Ammon's horn (tissue), 1 donor: ENCODE results near the gene EXOC1.
"Not testable (repeated sequence)": the region's sequence is repeated elsewhere in the genome, so short reads cannot be mapped to it uniquely, and the experiment has no call there.

Experiments used
- DNase-seq: peaks from one replicate; pipeline ENCODE4 v3.0.0-alpha.2; 2016; ENCODE audit warnings: low spot score

EXOC1 gene, protein sequence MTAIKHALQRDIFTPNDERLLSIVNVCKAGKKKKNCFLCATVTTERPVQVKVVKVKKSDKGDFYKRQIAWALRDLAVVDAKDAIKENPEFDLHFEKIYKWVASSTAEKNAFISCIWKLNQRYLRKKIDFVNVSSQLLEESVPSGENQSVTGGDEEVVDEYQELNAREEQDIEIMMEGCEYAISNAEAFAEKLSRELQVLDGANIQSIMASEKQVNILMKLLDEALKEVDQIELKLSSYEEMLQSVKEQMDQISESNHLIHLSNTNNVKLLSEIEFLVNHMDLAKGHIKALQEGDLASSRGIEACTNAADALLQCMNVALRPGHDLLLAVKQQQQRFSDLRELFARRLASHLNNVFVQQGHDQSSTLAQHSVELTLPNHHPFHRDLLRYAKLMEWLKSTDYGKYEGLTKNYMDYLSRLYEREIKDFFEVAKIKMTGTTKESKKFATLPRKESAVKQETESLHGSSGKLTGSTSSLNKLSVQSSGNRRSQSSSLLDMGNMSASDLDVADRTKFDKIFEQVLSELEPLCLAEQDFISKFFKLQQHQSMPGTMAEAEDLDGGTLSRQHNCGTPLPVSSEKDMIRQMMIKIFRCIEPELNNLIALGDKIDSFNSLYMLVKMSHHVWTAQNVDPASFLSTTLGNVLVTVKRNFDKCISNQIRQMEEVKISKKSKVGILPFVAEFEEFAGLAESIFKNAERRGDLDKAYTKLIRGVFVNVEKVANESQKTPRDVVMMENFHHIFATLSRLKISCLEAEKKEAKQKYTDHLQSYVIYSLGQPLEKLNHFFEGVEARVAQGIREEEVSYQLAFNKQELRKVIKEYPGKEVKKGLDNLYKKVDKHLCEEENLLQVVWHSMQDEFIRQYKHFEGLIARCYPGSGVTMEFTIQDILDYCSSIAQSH

DNA sequence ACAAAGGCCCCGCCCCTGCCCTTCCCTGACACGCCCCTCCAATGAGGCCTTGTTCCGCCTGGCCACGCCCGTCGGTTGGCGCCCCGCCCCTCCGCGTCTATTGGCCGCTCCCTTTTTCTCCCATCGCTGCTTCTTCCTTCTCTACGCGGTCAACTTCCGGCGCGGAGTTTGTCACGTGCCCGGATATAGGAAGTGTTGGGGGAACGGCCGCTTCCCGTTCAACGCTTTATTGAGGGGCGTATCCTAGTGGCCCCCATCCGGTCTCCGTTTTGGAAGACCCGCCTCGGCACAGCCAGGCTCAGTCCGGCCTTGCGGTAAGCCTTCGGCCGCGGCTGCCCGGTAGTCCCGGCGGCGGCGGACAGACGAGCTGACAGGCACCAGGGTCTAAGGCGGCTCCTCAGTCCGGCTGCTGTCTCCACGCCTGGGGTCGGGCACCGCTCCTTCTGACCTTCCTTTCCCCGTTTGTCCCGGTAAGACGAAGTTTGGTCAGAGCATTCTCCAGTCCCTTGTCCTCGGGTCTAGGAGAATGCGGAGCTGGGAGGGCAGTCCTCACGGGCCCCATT, at the start of gene EXOC1:
Gene EXOC1, plus strand, starts transcription at position 165 of the 563 bp plus-strand sequence. CDS start 4,676 bp downstream, outside the sequence.
- peak; percentile 99 for DNase-seq

DNA sequence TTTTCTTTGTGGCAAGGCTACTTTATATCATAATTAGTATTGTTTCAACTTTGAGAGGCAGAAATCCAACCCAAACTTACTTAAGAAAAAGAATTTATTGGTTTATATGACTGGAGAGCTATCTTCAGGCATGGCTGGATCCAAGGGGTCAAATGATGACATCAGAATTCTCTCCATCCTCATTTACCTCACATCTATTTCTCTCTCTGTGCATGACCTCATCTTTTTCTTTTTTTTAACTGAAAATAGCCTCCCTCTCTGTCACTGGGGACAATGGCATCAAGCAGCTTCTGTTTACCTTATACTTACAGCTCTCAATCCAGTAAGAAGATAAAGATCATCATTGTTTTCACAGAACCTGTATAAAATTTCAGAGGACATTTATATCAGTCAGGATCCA, 45.9 kb upstream of the EXOC1 start:
- DNase-seq, result no peak

DNA sequence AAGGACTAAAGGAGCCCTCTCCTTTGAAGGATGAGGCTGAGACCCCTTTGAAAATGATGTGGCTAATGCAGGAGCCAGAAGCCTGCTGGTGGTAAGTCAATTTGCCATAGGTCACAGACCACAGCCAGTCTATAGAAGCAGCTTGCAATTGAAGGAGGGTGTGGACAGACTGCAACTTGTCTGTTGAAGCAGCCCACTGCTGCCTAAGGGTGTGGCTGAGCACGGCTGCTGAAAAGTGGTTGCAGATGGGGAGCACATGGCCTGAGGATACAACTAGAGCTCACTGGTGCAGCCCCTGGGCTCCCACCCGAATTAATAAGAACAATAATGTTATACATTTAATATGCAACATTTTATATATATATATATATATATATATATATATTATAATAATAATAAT, 45.3 kb upstream of the EXOC1 start:
- DNase-seq, result no peak

DNA sequence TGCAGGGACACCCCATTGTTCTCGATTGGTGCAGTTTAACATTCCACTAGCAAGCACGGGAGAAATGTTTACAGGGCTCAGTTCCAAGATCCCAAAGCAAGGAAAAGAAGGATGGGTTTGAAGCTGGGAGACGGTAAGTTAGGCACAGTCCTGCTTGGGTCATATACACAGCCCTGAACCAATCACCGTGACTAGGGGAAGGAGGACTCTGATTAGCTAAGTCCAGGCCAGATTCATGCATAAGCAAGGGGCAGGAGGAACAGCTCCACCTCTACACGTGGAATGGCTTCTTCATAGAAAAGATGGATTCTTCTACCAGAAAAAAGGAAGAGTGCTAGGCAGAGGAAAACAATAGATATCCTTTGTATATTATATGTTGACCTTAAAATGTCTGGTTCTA, 44.8 kb upstream of the EXOC1 start:
- no peak for DNase-seq

DNA sequence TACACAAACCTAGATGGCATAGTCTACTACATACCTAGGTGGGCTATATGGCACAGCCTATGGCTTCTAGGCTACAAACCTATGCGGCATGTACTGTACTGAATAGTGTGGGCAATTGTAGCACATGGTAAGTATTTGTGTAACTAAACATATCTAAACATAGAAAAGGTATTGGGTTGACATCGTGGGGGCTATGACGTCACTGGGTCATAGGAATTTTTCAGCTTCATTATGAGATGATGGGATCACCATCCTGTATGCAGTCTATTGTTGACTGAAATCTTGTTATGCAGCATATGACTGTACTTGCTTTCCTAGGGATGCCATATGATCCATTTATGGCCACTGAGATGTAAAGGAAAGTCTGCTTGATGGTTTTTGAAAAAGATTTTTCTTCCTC, 35.8 kb upstream of the EXOC1 start:
- DNase-seq, result no peak

DNA sequence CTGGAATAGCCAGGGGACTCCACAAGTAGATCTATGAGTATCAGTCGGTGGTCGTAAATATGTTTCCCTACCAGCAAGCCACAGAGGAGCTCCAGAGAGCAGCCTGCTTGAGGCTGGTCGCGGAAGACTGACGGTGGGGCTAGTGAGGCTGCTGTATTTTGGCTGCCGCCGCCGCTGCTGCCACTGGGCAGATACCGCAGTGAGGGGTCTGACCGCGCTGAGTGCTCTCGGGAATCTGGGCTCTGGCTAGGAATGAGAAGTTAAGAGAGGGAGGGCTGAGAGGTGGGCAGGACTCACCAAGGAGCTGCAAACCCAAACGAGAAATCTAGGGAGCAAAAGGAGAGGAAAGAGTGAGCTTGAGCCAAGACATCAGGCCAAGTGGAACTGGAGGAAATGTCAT, 33.8 kb upstream of the EXOC1 start, which contains the start of gene EXOC1L:
Gene EXOC1L, plus strand, starts transcription at position 157 of the 400 bp plus-strand sequence. Its CDS starts 237 bp downstream, at position 394.
- peak; percentile 11 for DNase-seq

DNA sequence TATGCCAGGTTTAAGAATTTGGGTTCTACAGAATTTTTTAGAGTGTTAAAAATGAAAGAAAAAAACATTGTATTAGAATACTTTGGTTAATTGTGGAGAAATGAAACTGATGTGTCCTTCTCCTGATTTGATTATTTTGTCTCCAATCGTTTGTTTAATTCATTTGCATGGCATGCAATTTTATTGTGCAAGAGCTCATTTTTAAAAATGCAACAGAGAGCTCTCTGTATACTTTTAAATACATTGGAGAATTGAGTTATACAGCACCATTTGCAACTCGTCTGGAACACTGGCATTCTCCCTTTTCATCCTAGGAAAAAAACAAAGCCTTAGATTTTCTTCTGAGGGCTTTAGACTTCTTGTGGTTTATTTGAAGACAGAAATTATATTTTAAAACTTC, 33.2 kb upstream of the EXOC1 start:
- DNase-seq, result no peak

DNA sequence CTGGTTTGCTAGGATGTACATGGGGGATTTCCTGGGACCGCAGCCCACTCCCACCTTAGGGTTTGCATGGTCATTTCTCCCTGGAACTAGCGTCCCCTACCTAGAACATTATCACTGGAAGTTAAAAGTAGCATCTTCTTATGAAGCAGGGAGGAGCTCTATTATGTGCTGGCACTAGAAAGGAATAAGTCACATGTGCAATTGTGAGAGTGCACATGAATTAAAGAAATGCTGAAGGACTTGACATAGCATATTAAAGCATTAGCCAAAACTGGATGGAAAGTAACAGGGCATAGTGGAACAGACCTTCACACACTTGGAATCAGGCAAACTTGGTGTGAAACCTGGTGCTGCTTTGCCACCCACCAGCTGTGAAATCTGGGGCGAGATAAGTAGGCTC, 31.1 kb upstream of the EXOC1 start:
- no peak for DNase-seq

DNA sequence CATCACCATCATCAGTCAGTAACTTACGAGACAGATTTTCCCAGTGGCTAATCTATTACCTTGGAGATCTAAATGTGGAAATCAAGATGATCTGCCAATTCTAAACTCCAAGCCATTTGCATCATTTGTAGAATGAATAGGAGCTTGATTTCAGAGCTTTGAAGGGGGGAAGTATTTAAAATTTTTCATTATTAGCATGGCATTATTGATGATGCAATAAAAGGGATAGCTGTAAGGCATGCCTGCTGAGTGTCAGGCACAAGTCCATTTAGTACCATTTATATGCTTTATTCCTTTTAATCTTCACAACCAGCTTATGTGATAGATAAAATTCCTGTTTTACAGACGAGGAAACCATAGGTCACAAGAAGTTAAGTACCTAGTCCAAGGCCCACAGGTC, 28.6 kb upstream of the EXOC1 start:
- DNase-seq, result no peak

DNA sequence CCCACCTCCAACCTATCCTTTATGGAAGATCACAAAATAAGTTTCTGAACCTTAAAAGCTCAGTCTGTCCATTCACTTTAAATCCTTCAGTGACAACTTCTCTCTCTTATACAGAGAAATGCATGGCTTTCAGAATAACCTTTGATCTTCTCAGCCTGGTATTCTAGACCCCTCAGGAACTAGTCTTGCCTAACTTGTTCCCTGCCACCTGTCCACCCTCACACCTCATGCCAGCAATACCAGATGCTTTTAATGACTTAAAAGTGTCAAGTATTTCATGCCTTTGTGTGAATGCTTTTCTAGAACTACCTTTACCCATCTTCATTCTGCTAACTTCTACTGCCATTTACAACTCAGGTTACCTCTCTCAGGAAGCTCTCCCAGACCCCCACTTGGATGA, 26.5 kb upstream of the EXOC1 start:
- no peak for DNase-seq

DNA sequence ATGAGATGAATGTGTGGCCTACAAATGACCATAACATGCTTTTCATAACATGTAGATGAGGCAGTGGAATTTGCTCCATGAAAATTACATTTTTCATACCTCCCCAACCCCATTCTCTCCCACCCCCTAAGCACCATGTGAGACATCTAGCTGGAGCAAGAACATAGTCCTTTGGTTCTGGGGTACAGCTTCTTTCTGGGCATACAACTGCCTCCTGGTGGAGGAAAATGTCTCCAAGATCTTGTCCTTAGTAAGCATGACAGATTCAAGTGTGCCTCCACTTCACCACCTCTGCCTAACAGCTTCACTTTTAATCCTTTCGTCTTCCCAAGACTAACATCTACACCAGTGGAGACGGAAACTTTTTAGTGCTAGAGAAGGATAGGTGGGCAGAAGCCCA, 25.9 kb upstream of the EXOC1 start:
- no peak for DNase-seq

DNA sequence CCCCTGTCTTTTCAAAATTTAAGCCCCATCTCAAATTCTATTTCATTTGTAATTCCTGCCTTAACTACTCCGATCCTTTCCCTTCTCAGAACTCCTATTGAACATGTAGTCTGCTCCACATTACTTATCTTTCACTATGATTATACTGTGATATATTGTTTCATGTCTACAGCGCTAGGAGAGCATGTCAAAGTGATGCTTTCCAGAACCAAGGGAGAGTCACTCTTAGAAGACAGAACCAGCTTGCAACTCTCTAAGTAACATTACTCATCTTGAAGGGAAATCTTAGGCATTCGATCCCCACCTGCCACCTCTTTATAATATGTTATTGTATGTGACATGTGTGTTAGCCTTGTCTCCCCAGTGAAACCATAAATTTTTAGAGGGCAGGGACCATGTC, 23.4 kb upstream of the EXOC1 start:
- DNase-seq, result no peak

DNA sequence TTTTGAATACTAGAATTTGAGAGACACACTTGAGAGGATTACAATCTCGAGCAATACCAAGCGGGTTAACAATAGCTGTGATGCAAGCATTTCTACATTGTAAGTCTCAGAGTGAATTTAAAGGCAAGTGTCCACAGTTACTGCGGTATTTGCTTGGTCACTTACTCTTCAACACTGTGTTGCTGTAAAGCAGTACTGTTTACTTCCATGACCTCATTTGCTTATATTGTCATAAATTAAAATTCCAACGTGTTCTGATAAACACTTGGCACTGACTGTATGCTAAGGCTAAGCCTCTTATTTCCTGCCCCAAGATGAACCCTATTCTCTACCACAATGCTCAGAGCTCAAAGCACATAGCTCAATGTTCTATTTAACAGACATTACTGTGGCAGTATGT, 22.7 kb upstream of the EXOC1 start:
- no peak for DNase-seq

DNA sequence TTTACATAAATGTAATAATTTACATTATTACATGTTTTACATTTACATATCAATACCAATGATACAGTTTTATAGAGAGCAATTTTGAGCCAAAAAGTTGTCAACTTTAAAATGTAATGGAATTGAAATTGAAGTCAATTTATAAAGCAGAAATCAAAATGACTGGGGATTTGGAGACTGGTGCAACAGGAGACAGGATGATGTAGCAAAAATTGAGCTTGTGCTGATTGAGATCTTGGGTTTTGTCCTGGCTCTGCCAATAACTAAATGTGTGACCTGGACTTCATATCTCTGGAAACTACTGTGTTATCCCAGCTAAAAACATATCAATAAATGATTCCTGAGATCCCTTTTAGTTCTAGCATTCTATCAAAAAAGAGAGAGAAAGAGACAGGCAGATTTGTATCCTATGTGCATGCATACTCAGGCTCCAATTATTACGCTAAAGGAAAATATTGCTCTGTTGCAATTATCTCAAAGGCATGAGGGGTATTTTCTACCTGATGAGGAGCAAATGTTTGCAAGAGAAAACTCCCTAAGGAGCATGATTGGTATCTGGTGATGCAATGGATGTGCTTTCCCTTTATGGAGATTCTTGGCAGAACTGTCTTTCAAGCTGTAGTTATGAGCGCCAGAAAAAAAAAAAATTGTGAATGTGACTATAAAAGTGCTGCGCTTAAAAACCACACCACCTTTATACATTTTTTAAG, 19.2 kb upstream of the EXOC1 start:
- DNase-seq, result no peak

DNA sequence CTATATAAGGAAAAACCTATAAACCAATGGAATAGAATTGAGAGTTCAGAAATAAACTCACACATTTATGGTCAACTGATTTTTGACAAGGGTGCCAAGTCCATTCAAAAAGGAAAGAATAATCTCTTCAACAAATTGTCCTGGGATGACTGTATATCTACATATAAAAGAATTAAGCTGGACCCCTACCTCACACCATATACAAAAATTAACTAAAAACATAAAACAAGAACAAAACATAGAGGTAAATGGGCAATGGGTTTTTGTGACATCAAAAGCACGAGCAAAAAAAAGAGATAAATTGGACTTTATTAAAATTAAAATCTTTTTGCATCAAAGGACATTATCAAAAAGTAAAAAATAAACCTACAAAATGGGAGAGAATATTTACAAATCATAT, 15.5 kb upstream of the EXOC1 start:
- no peak for DNase-seq

DNA sequence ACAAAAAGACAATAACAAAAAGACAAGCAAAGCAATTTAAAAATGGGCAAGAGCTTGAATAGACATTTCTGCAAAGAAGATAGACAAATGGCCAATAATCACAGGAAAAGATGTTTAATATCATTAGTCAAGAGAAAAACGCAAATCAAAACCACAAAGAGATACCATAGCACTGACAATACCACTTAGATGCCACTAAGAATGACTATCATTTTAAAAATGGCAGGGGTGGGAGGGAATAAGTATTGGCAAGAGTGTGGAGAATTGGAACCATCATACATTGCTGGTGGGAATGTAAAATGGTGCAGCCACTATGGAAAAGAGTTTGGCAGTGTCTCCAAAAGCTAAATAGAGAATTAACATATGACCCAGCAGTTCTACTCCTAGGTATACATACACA, 15.1 kb upstream of the EXOC1 start:
- DNase-seq, result no peak

DNA sequence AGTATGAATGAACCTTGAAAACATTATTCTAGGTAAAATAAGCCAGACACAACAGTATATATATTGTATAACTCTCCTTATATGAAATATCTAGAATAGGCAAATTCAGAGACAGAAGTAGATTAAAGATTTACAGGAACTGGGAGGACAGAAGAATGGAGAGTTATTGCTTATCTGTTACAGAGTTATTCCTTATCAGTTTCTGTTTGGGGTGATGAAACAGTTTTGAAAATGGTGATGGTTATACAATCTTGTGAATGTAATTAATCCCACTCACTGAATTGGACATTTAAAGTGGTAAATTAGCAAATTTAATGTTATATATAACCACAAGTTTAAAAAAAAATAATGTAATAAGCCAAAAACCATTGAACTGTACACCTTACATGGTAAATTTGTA, 14.5 kb upstream of the EXOC1 start:
- DNase-seq, result no peak

DNA sequence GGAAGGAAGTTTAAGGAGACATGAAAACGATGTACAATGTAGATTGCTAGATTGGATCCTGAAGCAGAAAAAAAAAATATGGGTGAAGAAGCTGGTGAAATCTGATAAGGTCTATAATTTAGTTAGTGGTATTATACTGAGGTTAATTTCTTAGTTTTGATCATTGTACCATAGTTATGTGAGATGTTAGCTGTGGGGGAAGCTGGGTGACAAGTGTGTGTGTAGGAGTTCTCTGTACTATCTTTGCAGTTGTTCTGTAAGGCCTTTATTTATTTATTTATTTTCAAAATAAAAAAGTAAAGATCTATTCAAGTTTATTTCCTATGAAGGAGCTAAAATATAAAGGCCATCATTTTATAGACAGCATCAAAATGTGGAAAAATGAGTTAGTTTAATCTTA, 12.5 kb upstream of the EXOC1 start:
- no peak for DNase-seq

DNA sequence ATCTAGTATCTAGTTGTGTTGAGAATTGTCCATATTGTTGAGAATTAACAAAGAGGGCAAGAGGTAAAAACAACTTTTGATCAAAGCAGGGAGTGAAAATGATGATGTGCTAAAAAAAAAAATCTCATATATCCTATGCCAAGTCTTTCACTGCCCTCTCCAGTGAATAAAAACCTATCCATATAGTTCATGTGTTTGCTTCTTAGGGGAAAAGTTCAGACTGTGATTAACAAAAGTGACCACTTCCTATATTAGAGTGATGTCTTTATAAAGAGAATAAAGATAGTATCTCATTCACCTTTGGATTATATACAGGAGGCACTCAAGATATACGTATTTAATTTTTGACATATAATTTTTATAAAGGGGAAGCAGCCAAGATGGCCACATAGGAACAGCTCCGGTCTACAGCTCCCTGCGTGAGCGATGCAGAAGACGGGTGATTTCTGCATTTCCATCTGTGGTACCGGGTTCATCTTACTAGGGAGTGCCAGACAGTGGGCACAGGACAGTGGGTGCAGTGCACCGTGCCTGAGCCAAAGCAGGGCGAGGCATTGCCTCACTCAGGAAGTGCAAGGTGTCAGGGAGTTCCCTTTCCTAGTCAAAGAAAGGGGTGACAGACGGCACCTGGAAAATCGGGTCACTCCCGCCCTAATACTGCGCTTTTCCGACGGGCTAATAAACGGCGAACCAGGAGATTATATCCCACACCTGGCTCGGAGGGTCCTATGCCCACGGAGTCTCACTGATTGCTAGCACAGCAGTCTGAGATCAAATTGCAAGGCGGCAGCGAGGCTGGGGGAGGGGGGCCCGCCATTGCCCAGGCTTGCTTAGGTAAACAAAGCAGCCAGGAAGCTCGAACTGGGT, 11.8 kb upstream of the EXOC1 start:
- DNase-seq, result not testable (repeated sequence)

DNA sequence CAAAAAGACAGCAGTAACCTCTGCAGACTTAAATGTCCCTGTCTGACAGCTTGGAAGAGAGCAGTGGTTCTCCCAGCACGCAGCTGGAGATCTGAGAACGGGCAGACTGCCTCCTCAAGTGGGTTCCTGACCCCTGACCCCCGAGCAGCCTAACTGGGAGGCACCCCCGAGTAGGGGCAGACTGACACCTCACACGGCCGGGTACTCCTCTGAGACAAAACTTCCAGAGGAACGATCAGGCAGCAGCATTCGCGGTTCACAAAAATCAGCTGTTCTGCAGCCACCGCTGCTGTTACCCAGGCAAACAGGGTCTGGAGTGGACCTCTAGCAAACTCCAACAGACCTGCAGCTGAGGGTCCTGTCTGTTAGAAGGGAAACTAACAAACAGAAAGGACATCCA, 11.1 kb upstream of the EXOC1 start:
- not testable (repeated sequence) for DNase-seq

DNA sequence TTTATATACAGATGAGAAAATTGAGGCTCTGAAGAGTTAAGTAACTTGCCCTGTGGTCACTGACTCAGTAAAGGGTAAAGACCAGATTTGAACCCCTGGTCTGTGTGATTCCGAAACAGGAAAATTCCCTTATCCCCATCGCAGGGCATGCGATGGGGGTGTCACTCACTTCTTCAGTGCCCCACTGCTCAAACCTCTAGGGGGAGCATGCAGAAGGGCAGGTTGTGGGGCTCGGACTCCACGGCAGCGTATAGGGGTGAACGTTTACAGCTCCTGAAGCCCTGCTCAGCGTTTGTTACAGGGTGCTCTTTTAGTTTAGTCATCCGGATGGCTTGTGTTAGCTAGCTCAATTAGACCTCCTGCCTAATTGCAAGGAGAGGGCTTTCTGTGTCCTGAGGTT, 3.7 kb upstream of the EXOC1 start:
- no peak for DNase-seq
